Measurements from ENCODE around the gene SLC10A3. TPM values are rescaled to one million over a fixed set of nuclear protein-coding genes. Genes with fewer than 3 reads are reported as not detected.
A peak's percentile ranks its signal among the peaks of the same experiment; 100 is the strongest.

SLC10A3 gene
- total RNA-seq, 2 donors from 2014 or later = 5.4 to 9.1 TPM

- H3K36me3 ChIP-seq (ENCODE audit: control insufficient read depth, insufficient read depth, low read length) = peaks cover 4% of the 10 kb centered on the region
- no peak for TF ChIP-seq CTCF (conservative IDR thresholded peaks at IDR 0.05)
- Mint-ChIP-seq H3K36me3 (ENCODE audit: low read depth) (peaks cover 6% of the 10 kb centered on the region), H3K9me3 (peaks cover 68% of the 10 kb centered on the region), H3K4me3 (no peak overlapping the region), H3K27me3 (ENCODE audit: insufficient read depth) (peaks cover 1% of the 10 kb centered on the region), H3K4me1 (no peaks in the 10 kb centered on the region), H3K27ac (no peak overlapping the region)
- 93 to 94% methylated on average over 3 to 20 of the region's 20 CpGs for WGBS, 2 experiments (ENCODE audit: insufficient coverage in 1 of 2, insufficient read length in 1 of 2)
- no peaks in the 10 kb centered on the region for H3K27me3 ChIP-seq (ENCODE audit: control insufficient read depth, insufficient read depth, low read length, poor library complexity, severe bottlenecking)
- no peak for DNase-seq
- H3K9me3 ChIP-seq (ENCODE audit: control insufficient read depth, low read length) = no peaks in the 10 kb centered on the region
- H3K4me1 ChIP-seq (ENCODE audit: control insufficient read depth, insufficient read depth, low read length) = no peaks in the 10 kb centered on the region
- no peak overlapping the region for H3K27ac ChIP-seq (ENCODE audit: low read depth, low read length)
- no peak overlapping the region for H3K4me3 ChIP-seq (ENCODE audit: low read length)
- no peak overlapping the region for H3K9ac ChIP-seq (ENCODE audit: extremely low read depth, low read length, poor library complexity, severe bottlenecking)
These were observed 1.9 kb downstream of the SLC10A3 start for GRCh38 chrX:154488336-154489075.

- Histone ChIP-seq H3K9me3 (ENCODE audit: control insufficient read depth, low read length) (no peaks in the 10 kb centered on the region), H3K4me1 (ENCODE audit: control insufficient read depth, insufficient read depth, low read length) (no peaks in the 10 kb centered on the region), H3K4me3 (ENCODE audit: low read length) (no peak overlapping the region), H3K27me3 (ENCODE audit: control insufficient read depth, insufficient read depth, low read length, poor library complexity, severe bottlenecking) (no peaks in the 10 kb centered on the region), H3K27ac (ENCODE audit: low read depth, low read length) (no peak overlapping the region), H3K9ac (ENCODE audit: extremely low read depth, low read length, poor library complexity, severe bottlenecking) (no peak overlapping the region), H3K36me3 (ENCODE audit: control insufficient read depth, insufficient read depth, low read length) (peaks cover 4% of the 10 kb centered on the region)
- H3K27ac Mint-ChIP-seq = no peak overlapping the region
- peaks cover 6% of the 10 kb centered on the region for H3K36me3 Mint-ChIP-seq (ENCODE audit: low read depth)
- DNase-seq = no peak
- 96 to 98% methylated on average over 9 to 28 of the region's 28 CpGs for WGBS, 2 experiments (ENCODE audit: insufficient coverage in 1 of 2, insufficient read length in 1 of 2)
- H3K27me3 Mint-ChIP-seq (ENCODE audit: insufficient read depth) = no peaks in the 10 kb centered on the region
- peaks cover 69% of the 10 kb centered on the region for H3K9me3 Mint-ChIP-seq
- no peaks in the 10 kb centered on the region for H3K4me1 Mint-ChIP-seq
- H3K4me3 Mint-ChIP-seq = peak overlapping the region; percentile 61
- no peak for TF ChIP-seq CTCF (conservative IDR thresholded peaks at IDR 0.05)
These were observed 2.7 kb downstream of the SLC10A3 start for GRCh38 chrX:154487518-154488290.

DNA sequence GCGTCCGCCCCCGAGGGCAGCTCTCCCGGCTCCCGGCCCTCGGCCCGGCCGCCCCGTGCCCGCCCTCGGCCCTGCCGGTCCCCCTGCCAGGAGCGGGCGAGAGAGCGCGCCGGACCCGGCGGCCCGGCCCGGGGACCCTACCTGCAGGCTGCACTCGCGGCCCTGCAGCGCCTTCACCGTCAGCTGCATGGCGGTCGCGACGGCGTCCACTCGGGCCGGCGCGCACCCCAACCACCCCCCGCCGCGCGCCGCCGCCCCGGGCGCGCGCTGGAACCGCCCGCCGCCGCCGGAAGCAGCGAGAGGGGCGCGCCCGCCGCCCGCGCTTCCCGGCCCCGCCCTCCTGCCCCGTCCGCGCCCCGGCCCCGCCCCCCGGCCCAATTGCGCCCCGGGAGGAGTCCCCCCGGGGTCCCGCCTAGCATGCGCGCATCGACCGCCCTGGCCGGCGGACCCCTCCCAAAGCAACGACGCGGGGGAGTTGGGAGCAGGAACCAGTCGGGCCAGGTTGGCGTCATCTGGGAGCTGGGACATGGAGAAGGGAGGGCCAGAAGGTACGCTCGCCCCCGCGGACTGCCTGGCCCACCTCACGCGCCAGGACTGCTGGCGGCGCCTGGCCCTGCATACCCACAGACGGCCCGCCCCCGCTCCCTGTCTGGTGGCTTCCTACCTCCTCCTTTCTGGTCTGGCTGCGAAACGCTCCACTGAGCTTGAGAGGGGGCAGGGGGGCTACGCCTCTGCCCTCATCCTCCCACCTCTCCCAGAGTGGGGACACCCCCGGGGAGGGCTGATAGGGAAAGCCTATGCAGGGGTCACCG, 3.8 kb downstream of the SLC10A3 start, which contains the start of gene UBL4A:
UBL4A (minus strand) TSS at position 220 of the 812 bp plus-strand sequence; CDS start at position 189, 31 bp downstream.
- peak within 1 kb of the TSS; percentile 72 for H3K4me3 ChIP-seq (ENCODE audit: low read length)
- no peaks in the 10 kb centered on the region for H3K4me1 ChIP-seq (ENCODE audit: control insufficient read depth, insufficient read depth, low read length)
- Mint-ChIP-seq H3K4me3 (peak within 1 kb of the TSS; percentile 61), H3K27ac (no peak within 1 kb of the TSS), H3K27me3 (ENCODE audit: insufficient read depth) (no peaks in the 10 kb centered on the region), H3K4me1 (no peaks in the 10 kb centered on the region), H3K36me3 (ENCODE audit: low read depth) (peaks cover 6% of the 10 kb centered on the region), H3K9me3 (peaks cover 78% of the 10 kb centered on the region)
- peaks cover 4% of the 10 kb centered on the region for H3K36me3 ChIP-seq (ENCODE audit: control insufficient read depth, insufficient read depth, low read length)
- DNase-seq = peak; percentile 75
- no peaks in the 10 kb centered on the region for H3K9me3 ChIP-seq (ENCODE audit: control insufficient read depth, low read length)
- no peak within 1 kb of the TSS for H3K9ac ChIP-seq (ENCODE audit: extremely low read depth, low read length, poor library complexity, severe bottlenecking)
- WGBS, 2 experiments (ENCODE audit: insufficient coverage in 1 of 2, insufficient read length in 1 of 2) = 4% methylated on average over 65 of the region's 95 CpGs; no CpG with 5 or more reads in 1 of the 2 experiments
- H3K27ac ChIP-seq (ENCODE audit: low read depth, low read length) = no peak within 1 kb of the TSS
- H3K27me3 ChIP-seq (ENCODE audit: control insufficient read depth, insufficient read depth, low read length, poor library complexity, severe bottlenecking) = no peaks in the 10 kb centered on the region
- TF ChIP-seq CTCF (conservative IDR thresholded peaks at IDR 0.05) = no peak
